Measurements from ENCODE around the gene IL17REL. TPM values are rescaled to one million over a fixed set of nuclear protein-coding genes. Genes with fewer than 3 reads are reported as not detected.

The IL17REL gene
- not detected for total RNA-seq
- long read RNA-seq = 0 reads

DNA sequence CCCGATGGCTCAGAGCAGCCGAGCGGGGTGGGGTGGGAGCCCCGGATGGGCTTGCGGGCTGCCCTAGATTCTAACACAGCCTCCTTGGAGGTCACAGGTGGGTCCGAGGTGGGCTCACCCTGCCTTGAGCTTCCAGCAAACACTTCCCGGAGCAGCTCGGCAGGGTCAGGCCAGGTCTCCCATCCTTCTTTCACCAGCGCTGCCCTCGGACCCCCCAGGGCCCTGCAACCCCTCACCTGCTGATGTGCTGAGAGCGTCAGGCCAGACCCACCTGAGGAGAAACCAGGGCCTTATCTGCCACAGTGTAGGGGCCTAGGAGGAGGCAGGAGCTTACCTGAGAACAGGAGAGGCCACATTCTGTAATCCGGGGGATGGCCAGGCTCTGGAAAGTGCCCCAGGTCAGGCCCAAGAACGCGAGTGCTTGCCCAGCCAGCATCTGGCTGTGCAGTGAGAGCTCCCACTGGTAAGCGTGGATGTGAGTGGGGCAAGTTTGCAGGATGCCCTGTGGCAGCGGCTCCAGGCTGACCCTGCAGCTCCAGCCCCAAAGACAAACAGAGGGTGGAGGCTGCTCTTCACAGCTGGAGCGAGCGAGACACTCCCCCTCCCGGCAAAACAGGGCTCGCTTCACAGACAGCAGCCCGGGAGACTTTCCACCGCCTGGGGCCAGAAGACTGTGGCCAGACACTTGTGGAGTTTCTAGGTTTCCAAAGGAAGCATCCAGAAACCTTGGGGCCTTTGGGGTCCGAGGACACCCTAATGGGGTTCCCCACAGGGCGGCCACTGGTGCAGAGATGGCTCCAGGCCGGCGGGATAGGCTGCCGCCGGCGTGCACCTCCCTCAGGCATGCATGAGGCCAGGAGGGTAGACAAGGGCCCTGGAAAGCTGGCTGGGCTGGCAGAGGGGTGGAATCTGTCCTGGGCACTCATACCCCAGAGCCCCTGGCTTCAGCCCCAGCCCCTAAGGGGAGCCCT lies at the start of gene IL17REL:
Gene IL17REL, minus strand, starts transcription at position 555 of the 971 bp plus-strand sequence. Its CDS starts 119 bp downstream, at position 436.
- ATAC-seq (peak; percentile 41), DNase-seq (peak; percentile 33)
- intact Hi-C loops (cut with micrococcal nuclease) = no loop called here

DNA sequence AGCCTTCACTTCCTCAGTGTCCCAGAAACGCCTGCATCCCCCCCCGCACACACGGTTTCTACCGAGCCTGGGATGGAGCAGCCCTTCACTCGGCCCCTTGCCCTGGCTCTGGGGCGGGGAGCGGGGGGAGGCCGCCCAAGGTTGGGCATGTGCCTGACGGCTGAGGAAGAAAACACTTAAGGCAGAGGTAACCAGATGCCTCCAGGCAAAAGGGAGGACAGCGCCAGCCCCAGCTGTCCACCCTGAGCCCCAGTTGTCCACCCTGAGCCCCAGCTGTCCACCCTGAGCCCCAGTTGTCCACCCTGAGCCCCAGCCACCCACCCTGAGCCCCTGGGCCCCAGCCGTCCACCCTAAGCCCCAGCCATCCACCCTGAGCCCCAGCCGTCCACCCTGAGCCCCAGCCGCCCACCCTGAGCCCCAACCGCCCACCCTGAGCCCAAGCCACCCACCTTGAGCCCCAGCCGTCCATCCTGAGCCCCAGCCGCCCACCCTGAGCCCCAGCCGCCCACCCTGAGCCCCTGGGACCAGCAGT lies 49.3 kb upstream of the IL17REL start:
- ATAC-seq (no peak), DNase-seq (no peak)
- intact Hi-C loops (cut with micrococcal nuclease) = no loop called here

DNA sequence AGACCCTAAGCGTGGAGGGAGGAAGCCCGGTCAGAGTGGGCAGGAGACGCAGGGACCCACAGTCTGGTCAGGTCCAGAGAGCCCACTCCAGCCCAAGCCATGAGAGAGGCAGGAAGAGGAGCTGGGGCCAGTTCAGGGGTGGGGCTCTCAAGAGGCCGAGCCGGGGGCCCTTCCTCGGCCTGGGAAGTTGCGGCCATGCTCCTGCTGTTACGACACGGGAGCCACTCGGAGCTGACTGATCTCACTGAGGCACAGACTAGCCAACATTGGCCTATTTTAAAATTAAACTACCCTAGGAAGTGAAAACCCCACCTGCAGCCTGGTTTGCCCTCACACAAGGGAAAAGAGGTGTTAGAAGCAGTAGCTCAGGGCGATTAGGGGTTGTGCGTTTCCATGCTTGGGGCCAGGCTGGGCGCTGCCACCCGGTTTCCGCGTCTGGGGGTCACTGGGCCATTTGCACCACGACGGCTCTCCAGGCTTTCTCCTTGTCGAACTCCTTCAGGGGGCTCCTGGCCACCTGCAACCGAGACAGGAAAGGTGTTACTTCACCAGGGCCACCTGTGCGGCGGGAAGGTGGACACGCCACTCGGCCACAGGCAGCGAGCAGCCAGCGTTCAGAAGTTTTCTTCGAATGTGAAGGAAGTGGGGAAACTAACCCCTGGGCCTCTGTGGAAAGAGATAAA lies 48.7 kb upstream of the IL17REL start:
- no peak for DNase-seq
- no peak for ATAC-seq
- intact Hi-C loops (cut with micrococcal nuclease) = no loop called here

DNA sequence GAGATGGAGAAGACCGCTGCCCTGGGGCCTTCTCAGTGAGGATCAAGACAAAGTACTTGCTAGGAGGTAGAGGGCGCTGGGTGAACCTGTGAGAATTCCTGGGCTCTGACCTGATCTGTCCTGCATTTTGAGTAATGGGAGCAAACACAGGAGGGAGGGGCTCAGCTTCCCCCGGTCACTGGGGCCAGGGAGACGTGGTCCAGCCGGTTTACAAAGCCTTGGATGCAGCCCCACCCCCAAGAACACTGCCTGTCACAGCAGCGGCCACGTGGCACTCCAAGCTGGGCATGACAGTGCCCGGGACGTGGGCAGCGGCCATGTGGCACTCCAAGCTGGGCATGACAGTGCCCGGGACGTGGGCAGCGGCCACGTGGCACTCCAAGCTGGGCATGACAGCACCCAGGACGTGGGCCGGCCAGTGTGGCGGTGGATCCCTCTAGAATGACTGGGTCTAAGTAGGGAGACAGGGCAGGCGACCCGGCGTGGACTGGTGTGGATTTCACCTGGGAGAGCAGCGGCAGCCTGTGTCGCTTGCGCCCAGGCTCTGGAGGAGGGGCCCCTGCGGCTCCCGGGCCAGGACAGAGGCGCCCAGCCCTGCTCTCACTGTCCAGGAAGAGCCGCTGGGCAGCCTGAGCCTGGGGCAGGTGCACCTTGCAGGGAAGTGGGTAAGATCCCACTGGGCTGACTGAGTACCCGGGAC lies 48.0 kb upstream of the IL17REL start:
- ATAC-seq (no peak), DNase-seq (no peak)
- intact Hi-C loops (cut with micrococcal nuclease) = no loop called here

DNA sequence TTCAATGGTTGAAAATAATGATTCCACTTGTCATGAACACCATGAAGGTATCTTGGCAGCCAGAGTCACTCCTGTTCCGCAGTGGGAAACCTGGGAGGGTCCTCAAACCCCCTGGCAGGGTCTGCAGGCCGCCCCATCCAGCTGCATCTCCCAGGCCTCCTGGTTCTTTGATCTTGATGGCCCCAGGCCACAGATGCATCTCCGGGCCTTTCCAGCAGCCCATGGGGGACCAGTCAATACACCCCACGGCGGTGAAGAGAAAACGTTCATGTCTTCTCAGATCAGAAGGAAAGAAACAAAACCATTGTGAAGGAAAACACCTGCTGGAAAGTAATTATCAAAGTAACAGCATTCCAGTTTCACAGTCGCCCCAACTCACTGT lies 47.3 kb upstream of the IL17REL start:
- no peak for DNase-seq
- no peak for ATAC-seq
- intact Hi-C loops (cut with micrococcal nuclease) = no loop called here

DNA sequence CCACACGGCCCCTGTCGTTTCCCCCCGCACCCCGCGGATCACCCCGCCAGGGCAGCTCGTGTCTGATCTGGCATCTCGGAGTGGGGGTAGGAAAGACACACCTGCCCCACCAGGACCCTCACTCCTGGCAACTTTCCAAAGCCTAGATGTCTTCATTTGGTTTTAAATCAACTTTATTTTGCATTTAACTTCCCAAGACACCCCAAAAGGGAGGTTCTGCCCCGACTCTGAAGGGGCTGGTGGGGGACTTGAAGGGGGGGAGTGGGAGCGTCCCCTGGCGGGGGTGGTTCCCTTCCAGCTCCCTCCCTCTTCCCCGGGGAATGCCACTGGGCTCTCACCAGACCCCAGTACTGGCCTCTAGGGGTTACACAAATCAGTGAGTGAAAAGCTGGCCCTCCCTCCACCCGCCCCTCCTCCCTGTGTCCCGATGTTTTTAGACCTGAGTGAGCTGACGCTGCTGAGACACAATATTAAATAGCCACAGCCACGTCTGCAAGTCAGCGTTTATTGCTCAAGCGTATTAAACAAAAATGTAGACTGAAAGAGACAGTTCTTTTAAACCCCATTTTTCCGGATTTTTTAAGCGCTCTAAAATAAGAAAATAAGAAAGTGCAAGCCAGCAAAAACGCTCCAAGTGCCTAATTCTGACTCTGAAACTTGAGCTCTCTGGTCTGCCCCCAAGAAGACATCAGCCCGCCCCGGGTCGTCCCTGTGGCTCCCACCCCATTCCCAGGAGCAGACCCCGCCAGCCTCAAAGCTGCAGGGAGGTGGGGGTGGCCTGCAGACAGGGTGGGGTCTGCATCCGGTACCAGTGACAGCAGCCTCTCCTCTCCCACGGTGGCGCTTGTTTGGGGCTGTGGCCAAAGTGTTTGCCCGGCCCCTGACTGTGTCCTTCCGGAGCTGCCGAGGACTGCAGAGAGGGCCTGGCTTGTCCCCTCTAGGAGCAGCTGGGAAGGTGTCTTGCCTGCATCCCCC lies 46.6 kb upstream of the IL17REL start:
- intact Hi-C loops (cut with micrococcal nuclease) = no loop called here
- ATAC-seq = peak; percentile 42
- DNase-seq = no peak

DNA sequence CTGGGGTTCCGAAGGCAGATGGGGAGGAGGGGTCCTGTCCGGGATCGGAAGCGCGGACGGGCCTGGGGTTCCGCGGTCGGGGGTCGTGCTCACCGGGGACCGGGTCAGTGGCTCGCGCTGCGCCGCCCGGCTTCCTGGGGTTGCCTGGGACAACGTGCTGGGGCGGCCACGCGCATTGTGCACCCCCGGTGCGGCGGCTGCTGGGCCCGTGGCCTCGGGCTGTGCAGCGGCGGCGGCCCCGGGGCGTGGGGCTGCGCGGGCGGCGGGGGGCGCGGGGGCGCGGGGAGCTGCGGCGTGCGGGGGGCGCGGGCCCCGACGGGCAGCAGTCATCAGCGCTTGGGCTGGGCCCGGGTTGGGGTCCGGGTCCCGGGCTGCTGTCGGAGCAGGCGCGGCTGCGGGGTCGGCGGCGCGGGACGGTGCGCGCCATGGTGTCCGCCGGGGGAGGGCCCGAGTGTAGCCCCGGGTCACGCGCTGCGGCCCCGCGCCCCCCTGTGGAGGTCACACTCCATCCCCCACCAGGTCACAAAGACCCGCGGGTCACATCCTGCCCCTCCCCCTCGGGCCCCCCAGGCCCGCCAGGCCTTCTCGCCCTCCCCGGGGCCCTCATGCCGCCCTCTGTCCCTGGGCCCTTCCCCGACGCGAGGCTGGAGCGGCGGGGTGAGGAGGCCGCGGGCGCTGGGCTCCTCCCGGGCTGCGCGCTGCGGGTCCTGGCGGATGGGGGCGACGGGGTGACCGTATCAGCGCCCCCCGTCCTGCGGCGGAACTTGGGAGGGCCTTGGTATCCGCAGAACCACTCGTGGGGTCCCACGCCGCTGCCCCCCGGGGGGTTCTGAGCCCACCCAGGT lies 45.7 kb upstream of the IL17REL start, which contains the start of gene TTLL8:
Gene TTLL8, minus strand, starts transcription at position 238 of the 845 bp plus-strand sequence.
- ATAC-seq (peak; percentile 36), DNase-seq (no peak)
- intact Hi-C loops (cut with micrococcal nuclease) = no loop called here

DNA sequence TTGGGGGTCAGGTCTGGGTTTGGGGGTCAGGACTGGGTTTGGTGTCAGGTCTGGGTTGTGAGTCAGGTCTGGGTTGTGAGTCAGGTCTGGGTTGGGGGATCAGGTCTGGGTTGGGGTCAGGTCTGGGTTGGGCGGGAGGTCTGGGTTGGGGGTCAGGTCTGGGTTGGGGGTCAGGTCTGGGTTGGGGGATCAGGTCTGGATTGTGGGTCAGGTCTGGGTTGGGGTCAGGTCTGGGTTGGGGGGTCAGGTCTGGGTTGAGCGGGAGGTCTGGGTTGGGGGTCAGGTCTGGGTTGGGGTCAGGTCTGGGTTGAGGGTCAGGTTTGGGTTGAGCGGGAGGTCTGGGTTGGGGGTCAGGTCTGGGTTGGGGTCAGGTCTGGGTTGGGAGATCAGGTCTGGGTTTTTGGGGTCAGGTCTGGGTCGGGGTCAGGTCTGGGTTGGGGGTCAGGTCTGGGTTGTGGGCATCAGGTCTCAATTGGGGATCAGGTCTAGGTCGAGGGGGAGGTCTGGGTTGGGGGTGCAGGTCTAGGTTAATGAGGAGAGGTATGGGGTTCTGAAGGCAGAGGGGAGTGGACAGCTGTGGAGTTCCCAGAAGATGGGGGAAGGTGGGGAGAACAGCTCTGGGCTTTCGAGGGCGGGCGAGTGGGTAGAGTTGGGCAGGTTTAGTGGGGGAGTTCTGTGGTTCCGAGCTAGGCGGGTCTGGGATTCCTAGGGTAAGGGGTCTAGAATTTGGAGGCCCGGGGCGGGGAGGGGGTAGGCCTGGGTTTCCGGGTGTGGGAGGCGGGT lies 44.9 kb upstream of the IL17REL start:
- ATAC-seq = no peak
- intact Hi-C loops (cut with micrococcal nuclease) = no loop called here
- DNase-seq = peak; percentile 22

DNA sequence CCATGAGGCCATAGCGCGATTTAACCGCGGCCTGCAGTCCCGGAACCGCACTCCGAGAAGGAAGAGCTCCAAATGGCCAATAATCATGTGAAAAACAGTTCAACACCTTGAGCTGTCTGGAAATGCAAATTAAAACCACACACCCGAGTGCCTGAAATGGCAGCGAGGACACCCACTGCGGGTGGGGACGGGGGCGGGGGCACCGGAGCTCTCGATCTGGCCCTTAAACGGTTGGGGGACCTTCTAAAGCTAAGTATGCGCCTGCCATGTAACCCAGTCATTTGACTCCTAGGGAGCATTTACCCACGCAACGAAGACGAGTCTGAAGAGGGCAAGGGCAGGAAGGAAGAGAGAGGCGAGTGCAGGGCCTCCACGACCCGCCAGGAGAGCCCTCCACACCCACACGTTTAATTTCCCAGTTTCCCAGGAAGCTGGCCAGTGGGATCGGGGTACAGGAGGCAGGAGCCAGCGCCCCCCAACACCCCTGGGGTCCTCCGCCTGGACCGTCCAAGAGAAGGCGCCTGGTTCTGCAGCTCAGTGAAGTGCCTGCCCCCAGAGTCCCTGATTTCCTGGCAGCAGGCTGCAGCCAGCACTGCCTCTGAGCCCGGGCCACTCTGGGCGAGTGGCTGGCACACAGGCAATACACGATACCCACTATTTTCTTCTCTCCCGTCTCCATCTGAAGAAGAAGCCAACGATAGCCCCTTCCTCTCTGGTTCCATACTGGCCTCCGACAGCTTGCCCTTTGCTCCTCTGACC lies 43.8 kb upstream of the IL17REL start:
- ATAC-seq = no peak
- intact Hi-C loops (cut with micrococcal nuclease) = no loop called here
- no peak for DNase-seq

DNA sequence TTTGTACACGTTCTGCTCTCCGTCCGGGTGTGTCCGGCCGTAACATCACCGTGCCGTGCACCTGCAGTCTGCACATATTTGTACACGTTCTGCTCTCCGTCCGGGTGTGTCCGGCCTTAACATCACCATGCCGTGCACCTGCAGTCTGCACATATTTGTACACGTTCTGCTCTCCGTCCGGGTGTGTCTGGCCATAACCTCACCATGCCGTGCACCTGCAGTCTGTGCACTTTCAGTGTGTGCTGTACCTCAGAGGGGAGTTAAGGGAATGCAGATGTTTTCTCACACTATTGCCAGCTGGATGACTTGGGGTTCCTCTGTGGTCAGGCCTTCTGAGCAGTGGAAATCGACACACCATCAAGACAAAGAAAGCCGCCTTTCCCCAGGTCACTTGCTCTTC lies 41.3 kb upstream of the IL17REL start:
- DNase-seq (no peak), ATAC-seq (no peak)
- intact Hi-C loops (cut with micrococcal nuclease) = no loop called here

DNA sequence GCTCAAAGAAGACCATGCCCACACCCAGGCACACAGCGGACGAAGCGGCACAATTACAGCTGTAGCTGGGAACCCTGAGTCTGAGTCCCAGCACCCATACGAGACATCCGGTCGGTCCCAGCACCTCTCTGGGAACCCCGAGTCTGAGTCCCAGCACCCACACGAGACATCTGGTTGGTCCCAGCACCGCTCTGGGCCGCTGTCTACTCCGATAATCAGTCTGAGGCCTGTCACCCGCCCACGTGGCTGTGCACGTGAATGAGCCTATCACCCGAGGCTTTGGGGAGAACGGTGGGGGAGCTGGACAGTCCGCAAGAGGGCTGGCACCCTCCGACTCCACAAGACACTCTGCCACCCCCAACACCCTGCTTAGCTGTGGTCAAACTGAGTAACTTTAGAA lies 39.4 kb upstream of the IL17REL start:
- peak; percentile 15 for DNase-seq
- intact Hi-C loops (cut with micrococcal nuclease) = no loop called here
- no peak for ATAC-seq

DNA sequence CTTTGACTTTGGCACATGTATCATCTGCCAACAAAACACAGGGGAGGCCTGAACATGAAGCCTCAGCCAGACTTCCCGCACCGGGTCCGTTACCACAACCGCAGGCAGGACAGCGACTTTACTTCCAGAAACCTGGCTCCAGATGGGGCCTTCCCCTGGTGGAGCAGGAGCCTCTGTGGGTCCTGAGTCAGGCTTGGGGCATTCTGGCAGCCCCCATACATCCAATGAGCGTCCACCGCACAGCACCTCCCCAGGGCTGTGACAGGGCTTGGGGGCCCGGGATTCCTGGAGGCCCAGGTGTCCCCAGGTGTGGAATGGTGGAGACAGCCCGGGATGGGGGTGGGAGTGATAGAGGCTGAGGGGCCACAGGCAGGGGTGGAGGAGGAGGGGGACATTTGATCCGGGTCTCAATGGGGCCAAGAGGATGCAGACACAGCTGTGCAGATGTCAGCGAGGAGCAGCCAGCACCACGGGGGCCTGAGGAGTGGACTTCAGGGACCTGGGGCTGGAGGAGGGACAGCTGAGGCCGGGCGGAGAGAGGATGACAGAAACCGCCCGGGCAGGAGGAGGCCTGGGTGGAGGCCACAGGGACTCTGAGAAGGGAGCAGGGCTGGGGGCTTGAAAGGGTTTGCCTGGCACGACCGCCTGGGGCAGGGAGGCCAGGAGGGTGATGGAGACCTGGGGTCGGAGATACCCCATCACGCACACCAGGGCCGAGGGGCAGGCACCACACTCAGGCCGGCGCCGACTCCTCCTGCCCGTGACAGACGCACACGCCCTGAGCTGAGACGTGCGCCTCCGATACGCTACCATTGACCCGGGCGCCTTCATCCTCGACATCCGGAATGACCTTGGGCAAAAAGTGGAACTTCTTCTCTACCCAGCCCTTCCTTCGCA lies 37.0 kb upstream of the IL17REL start:
- DNase-seq = no peak
- no peak for ATAC-seq
- intact Hi-C loops (cut with micrococcal nuclease) = no loop called here

DNA sequence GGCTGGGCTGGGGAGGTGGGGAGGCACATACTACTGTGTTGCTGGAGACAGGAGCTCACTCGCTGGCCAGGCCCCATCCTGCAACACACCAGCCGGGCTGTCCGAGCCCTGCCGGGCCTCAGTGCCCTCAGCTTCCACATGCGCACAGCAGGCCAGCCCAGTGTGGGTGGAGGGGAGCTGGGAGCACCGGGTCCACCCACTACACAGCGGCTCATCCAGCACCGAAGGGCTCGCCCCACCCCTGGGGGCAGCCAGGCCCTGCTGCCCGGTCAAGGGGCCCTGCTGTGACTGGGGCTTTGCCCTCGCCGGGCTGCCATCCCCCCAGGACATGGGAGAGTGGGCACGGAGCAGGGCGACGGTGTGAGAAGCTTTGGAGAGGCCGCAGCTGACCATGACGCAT lies 36.3 kb upstream of the IL17REL start:
- no peak for DNase-seq
- intact Hi-C loops (cut with micrococcal nuclease) = no loop called here
- no peak for ATAC-seq

DNA sequence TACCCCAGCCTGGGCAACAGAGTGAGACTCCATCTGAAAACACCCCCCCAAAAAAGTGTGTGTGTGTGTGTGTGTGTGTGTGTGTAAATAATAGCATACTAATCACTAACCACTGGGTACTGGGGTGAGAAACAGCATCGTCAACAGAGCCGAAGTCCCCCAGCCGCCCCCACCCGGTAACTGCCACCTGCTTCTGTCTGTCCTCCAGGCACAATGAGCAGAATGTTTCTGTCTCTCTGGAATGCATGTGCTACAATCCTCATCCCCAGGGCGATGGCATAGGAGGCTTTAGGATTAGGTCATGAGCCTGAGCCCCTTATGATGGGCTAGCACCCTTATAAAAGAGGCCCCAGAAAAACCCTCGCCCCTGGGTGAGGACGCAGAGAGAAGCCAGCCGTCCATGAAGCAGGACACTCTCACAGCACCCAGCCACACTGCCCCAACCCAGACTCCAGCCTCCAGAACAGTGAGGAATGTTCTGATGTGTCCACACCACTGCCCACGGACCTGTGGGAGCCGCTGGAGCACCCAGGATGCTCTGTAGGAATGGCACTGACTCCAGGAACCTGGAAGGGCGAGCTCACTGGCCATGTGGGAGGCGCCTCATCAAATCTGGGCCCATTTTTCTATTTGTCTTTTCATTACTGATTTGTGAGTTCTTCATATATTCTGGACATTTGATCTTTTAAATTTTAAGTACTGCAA lies 35.6 kb upstream of the IL17REL start:
- no peak for ATAC-seq
- intact Hi-C loops (cut with micrococcal nuclease) = no loop called here
- no peak for DNase-seq

DNA sequence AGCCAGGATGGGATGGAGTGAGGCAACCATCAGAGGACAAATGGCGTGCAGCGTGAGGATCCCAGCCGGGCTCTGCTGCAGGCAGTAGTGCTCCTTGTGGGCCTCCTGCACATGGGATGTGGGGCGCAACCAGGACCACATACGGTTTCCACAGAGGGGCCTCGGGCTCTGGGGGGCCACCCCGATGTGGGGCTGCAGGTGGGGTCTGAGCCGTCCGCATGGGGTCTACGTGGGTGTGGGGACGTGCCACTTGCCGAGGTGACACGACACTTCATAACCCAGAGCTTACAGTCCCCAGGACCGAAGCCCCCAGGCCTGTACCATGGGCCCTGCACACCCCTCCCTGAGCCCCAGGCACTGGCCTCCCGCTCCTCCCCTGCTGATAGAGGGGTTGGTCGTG lies 34.8 kb upstream of the IL17REL start:
- ATAC-seq = no peak
- no peak for DNase-seq
- intact Hi-C loops (cut with micrococcal nuclease) = no loop called here
